Measurements from ENCODE around the gene TAF3. TPM values are rescaled to one million over a fixed set of nuclear protein-coding genes. Genes with fewer than 3 reads are reported as not detected.
"Not testable (repeated sequence)": the region's sequence is repeated elsewhere in the genome, so short reads cannot be mapped to it uniquely, and the experiment has no call there.

Gene TAF3
- total and polyA plus RNA-seq, 2 donors (not counting 1 experiment from before 2014, with no cell fraction given) = 7.0 to 20.1 TPM

- POLR2A ChIA-PET = no interaction called here
These were observed 7.3 kb upstream of the TAF3 start for GRCh38 chr10:7811000-7811399.

GRCh38 chr10:7811743-7812142 lies 6.6 kb upstream of the TAF3 start:
- H4K20me1 ChIP-seq (ENCODE audit: control insufficient read depth, insufficient read depth, low read length, poor library complexity, severe bottlenecking); H3K27ac ChIP-seq (ENCODE audit: low read length in 2 of 2); H3K27ac Mint-ChIP-seq; POLR2A ChIA-PET; H3K79me2 ChIP-seq (ENCODE audit: control insufficient read depth, insufficient read depth, low read length); ATAC-seq (ENCODE audit: low read depth); H3K4me1 Mint-ChIP-seq; H3K4me3 ChIP-seq (ENCODE audit: control extremely low read depth in 1 of 5, extremely low read depth in 1 of 5, insufficient read depth in 1 of 5, low read depth in 2 of 5, low read length in 4 of 5); H3K4me3 Mint-ChIP-seq; H3K9me3 Mint-ChIP-seq (ENCODE audit: insufficient read depth); H3K9ac ChIP-seq (ENCODE audit: low read length); H3K36me3 ChIP-seq (replicated peaks in 1 of 2; ENCODE audit: control extremely low read depth in 1 of 2, control insufficient read depth in 1 of 2, extremely low read depth in 1 of 2, insufficient read depth in 2 of 2, low read length in 1 of 2); H3K4me2 ChIP-seq (replicated peaks; ENCODE audit: low read depth, low read length, poor library complexity, severe bottlenecking); H2AFZ ChIP-seq (ENCODE audit: insufficient read depth, low read depth, low read length, poor library complexity, severe bottlenecking); H3K9me3 ChIP-seq (ENCODE audit: control extremely low read depth in 1 of 3, control insufficient read depth in 2 of 3, insufficient read depth in 1 of 3, low read length in 2 of 3); H3K4me1 ChIP-seq (ENCODE audit: control insufficient read depth in 2 of 2, insufficient read depth in 2 of 2, low read length in 2 of 2); intact Hi-C loops (cut with micrococcal nuclease); CTCF ChIA-PET; DNase-seq: not testable (repeated sequence)
- H3K27me3 Mint-ChIP-seq = peaks cover 16% of the 10 kb centered on the region
- 86% methylated on average over 7 of the region's 7 CpGs for WGBS (ENCODE audit: insufficient coverage)
- peaks cover 0 to 18% (median 1%) of the 10 kb centered on the region in 4 experiments for H3K27me3 ChIP-seq (replicated peaks in 1 of 4; ENCODE audit: control extremely low read depth in 1 of 4, control insufficient read depth in 3 of 4, insufficient read depth in 4 of 4, low read length in 3 of 4)

More at GRCh38 chr10:7811000-7811399, 7.3 kb upstream of the TAF3 start:
- Histone ChIP-seq H3K27ac (ENCODE audit: low read length in 2 of 2) (no peak overlapping the region), H3K27me3 (replicated peaks in 1 of 4; ENCODE audit: control extremely low read depth in 1 of 4, control insufficient read depth in 3 of 4, insufficient read depth in 4 of 4, low read length in 3 of 4) (peaks cover 0 to 16% (median 1%) of the 10 kb centered on the region in 4 experiments), H3K79me2 (ENCODE audit: control insufficient read depth, insufficient read depth, low read length) (no peaks in the 10 kb centered on the region), H3K4me2 (replicated peaks; ENCODE audit: low read depth, low read length, poor library complexity, severe bottlenecking) (no peak overlapping the region), H3K4me1 (ENCODE audit: control insufficient read depth in 2 of 2, insufficient read depth in 2 of 2, low read length in 2 of 2) (no peaks in the 10 kb centered on the region), H4K20me1 (ENCODE audit: control insufficient read depth, insufficient read depth, low read length, poor library complexity, severe bottlenecking) (no peaks in the 10 kb centered on the region), H3K4me3 (ENCODE audit: control extremely low read depth in 1 of 5, extremely low read depth in 1 of 5, insufficient read depth in 1 of 5, low read depth in 2 of 5, low read length in 4 of 5) (no peak overlapping the region), H3K36me3 (replicated peaks in 1 of 2; ENCODE audit: control extremely low read depth in 1 of 2, control insufficient read depth in 1 of 2, extremely low read depth in 1 of 2, insufficient read depth in 2 of 2, low read length in 1 of 2) (peaks cover 4 to 14% of the 10 kb centered on the region in 2 experiments), H3K9ac (ENCODE audit: low read length) (no peak overlapping the region), H3K9me3 (ENCODE audit: control extremely low read depth in 1 of 3, control insufficient read depth in 2 of 3, insufficient read depth in 1 of 3, low read length in 2 of 3) (no peaks in the 10 kb centered on the region), H2AFZ (ENCODE audit: insufficient read depth, low read depth, low read length, poor library complexity, severe bottlenecking) (no peak overlapping the region)
- CTCF ChIA-PET = no interaction called here
- intact Hi-C loops (cut with micrococcal nuclease) = no loop called here
- no peak overlapping the region for H3K27ac Mint-ChIP-seq
- H3K27me3 Mint-ChIP-seq = peaks cover 12% of the 10 kb centered on the region
- no peak for ATAC-seq (ENCODE audit: low read depth)
- TF ChIP-seq CTCF (IDR thresholded peaks at IDR 0.05) (no peak), EZH2 (IDR thresholded peaks at IDR 0.05; ENCODE audit: borderline replicate concordance, insufficient read depth, low read depth, low read length, poor library complexity, severe bottlenecking) (no peak)
- WGBS (ENCODE audit: insufficient coverage) = 92% methylated on average over 1 of the region's 5 CpGs
- no peak overlapping the region for H3K4me3 Mint-ChIP-seq
- no peaks in the 10 kb centered on the region for H3K9me3 Mint-ChIP-seq (ENCODE audit: insufficient read depth)
- no peak for DNase-seq
- H3K4me1 Mint-ChIP-seq = no peaks in the 10 kb centered on the region
